Stimulated activated naive B cell treated with anti-CD40 and anti-IgM and Interleukin-4, amounts not matched to agents 10 μg/mL and 1 μg/mL and 100 μg/mL, for 72 hours (primary cell): ENCODE measurements around the gene E2F3.
A peak's percentile ranks its signal among the peaks of the same experiment; 100 is the strongest.

Source experiments
- ATAC-seq, 2 donors: fragments of 150-1000 bp; cut with Tn5 transposase; replicated peaks; 2 replicates each; pipeline ENCODE4 v1.10.0; 2021; ENCODE audit warnings: moderate library complexity in 1 of 2
- DNase-seq: peaks from one replicate; pipeline ENCODE4 v3.0.0; 2021
- H3K27ac Mint-ChIP-seq: one replicate; pipeline ENCODE4 v1.8.0; 2022; ENCODE audit warnings: mild to moderate bottlenecking, mixed read lengths
- H3K27me3 Mint-ChIP-seq, 2 donors: one replicate each; pipeline ENCODE4 v1.8.0; 2022; ENCODE audit warnings: mixed read lengths in 2 of 2
- H3K36me3 Mint-ChIP-seq, 2 donors: one replicate each; pipeline ENCODE4 v1.8.0; 2022; ENCODE audit warnings: mixed read lengths in 2 of 2, mild to moderate bottlenecking in 1 of 2
- H3K4me1 Mint-ChIP-seq, 2 donors: one replicate each; pipeline ENCODE4 v1.8.0; 2022; ENCODE audit warnings: mixed read lengths in 2 of 2, mild to moderate bottlenecking in 1 of 2
- H3K4me3 Mint-ChIP-seq, 2 donors: one replicate each; pipeline ENCODE4 v1.8.0; 2022; ENCODE audit warnings: mild to moderate bottlenecking in 2 of 2, mixed read lengths in 2 of 2, moderate library complexity in 1 of 2
- H3K9me3 Mint-ChIP-seq, 2 donors: one replicate each; pipeline ENCODE4 v1.8.0; 2022; ENCODE audit warnings: mixed read lengths in 2 of 2, mild to moderate bottlenecking in 1 of 2

The E2F3 gene

DNA sequence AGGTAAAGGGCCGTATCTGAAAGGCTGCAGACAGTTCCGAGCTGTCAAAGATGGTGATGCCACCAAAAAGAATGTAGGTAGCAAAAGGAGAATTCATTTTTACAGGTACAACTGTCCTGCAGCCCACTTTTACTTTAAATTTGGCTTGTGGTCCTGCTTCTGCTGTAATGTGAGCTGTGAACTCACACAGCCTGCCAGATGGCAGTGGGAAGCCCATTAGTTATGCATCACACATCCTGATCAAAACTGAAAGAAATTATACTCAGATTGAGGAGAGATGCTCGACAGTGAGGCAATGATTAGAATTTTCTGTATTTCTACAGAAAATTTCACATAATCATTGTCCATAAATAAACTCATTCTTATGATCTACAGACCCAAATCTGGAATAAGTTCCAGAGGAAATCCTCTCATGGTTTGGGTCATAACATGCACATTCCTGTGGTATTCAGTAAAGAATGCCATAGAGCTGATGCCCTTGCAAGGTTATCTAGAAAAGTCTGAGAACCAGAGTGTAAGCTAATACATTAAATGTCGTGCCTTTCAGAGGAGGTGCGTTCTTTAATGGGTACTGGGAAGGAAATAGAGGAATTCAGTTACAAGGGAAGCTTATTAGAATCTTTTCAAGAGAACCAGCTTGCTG is 23.9 kb upstream of the E2F3 start:
- no peak for DNase-seq

DNA sequence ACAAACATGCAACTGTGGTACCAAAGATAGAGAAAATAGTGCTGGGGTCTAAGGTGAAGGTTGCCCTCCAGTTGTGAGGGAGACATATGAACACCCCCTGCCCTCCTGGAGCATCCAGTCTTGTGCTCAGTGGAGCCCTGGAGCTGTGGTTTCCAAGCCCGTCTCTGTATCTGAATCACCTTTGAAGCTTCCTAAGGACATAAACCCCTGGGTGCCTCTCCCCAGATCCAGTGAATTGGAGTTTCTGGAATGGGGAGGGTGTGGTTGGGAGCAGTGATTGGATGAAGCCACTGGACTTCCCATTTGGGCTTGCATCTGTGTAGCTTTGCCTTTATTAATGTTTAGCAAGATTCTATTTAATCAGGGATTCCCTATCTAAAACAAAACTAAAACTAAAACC is 22.4 kb upstream of the E2F3 start:
- Mint-ChIP-seq H3K4me1 (peaks cover 4 to 14% of the 10 kb centered on the region in 2 donors), H3K27me3 (no peaks in the 10 kb centered on the region), H3K36me3 (no peaks in the 10 kb centered on the region), H3K27ac (no peak overlapping the region), H3K9me3 (no peaks in the 10 kb centered on the region), H3K4me3 (no peak overlapping the region)
- ATAC-seq (no peak), DNase-seq (no peak)

More for the DNA sequence above, 23.9 kb upstream of the E2F3 start:
- no peak overlapping the region for H3K4me3 Mint-ChIP-seq
- no peaks in the 10 kb centered on the region for H3K36me3 Mint-ChIP-seq
- no peaks in the 10 kb centered on the region for H3K9me3 Mint-ChIP-seq
- peak; percentile 71 to 75 for ATAC-seq
- H3K27me3 Mint-ChIP-seq = no peaks in the 10 kb centered on the region
- H3K4me1 Mint-ChIP-seq = peaks cover 4 to 14% of the 10 kb centered on the region in 2 donors
- no peak overlapping the region for H3K27ac Mint-ChIP-seq

DNA sequence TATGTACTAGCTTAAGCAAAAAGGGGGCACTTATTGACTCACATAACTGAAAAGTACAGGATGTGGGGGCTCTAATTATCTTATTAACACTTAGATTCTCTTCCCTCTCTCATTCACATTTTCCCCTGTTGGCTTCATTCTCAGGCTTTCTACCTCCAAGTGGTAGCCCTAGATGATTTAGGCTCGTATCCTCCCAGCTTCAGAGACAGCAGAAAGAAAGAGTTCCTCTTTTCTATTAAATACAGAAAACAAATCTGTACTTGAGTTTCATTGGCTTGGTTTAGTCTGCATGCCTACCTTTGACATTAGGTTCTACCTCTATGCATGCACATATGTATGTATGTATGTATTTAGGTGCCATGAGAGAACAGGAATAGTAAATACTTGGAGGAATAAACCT is 15.5 kb upstream of the E2F3 start:
- DNase-seq (no peak), ATAC-seq (no peak)
- no peak overlapping the region for H3K27ac Mint-ChIP-seq
- H3K4me1 Mint-ChIP-seq = no peaks in the 10 kb centered on the region
- H3K36me3 Mint-ChIP-seq = no peaks in the 10 kb centered on the region
- peaks cover 4 to 6% of the 10 kb centered on the region in 2 donors for H3K27me3 Mint-ChIP-seq
- H3K4me3 Mint-ChIP-seq = no peak overlapping the region
- no peaks in the 10 kb centered on the region for H3K9me3 Mint-ChIP-seq

DNA sequence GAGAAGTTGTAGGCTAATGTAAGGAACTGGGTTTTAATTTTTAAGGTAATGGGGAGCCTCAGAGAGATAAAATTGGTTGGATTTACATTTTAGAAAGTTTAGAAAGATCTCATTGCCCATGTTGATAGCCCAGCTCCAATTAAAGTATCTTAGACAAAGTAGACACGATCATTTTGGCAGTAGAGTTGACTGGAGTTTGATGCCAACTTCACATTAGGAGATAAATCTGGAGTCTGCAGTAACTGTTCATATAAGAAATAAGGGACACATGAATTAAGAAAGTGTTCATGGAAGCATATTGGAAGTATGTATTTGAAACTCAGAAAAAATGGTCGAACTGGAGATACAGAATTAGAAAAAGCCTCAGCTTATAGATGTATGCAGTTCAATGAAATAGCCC is 12.6 kb upstream of the E2F3 start:
- Mint-ChIP-seq H3K27ac (no peak overlapping the region), H3K4me3 (no peak overlapping the region)
- ATAC-seq = no peak

DNA sequence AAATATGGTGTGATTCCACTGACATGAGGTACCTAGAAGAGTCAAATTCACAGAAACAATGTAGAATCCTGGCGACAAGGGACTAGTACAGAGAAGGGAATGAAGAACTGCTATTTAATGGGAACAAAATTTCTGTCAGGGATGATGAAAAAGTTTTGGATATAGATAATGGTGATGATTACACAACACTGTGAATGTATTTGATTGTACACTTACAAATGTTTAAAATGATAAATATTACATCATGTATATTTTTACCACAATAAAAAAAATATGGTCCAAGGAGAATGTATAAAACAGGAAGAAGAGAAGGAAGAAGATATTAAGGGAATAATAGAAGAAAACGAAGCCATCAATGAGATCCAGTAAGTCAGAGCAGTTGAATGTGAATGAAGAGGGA is 8.4 kb upstream of the E2F3 start:
- H3K4me3 Mint-ChIP-seq = no peak overlapping the region
- peaks cover 0 to 2% of the 10 kb centered on the region in 2 donors for H3K9me3 Mint-ChIP-seq
- no peaks in the 10 kb centered on the region for H3K36me3 Mint-ChIP-seq
- ATAC-seq = no peak
- DNase-seq = no peak
- no peaks in the 10 kb centered on the region for H3K4me1 Mint-ChIP-seq
- H3K27me3 Mint-ChIP-seq = peaks cover 0 to 6% of the 10 kb centered on the region in 2 donors
- no peak overlapping the region for H3K27ac Mint-ChIP-seq

More for the DNA sequence above, 12.6 kb upstream of the E2F3 start:
- H3K9me3 Mint-ChIP-seq = no peaks in the 10 kb centered on the region
- no peaks in the 10 kb centered on the region for H3K36me3 Mint-ChIP-seq
- H3K4me1 Mint-ChIP-seq = no peaks in the 10 kb centered on the region
- no peak for DNase-seq
- peaks cover 4 to 6% of the 10 kb centered on the region in 2 donors for H3K27me3 Mint-ChIP-seq

DNA sequence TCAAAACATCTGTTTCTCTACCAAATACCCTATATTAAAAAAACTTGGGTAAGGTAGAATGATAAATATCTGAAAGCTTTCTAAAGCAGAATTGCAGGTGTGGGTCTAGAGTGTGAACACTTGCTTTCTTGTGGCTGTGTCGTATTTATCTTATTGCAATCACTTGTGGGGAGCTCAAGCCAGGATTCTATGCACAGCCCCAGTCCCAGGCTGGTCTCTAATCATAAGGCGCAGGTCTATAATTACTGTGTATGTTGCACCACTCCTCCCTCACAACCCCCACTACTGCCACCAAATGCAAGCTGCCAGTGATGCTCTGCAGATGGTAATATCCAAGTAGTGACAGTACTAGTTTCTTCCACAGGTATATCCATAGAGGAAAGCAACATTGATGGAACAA is 2.2 kb upstream of the E2F3 start:
- H3K9me3 Mint-ChIP-seq = peaks cover 0 to 2% of the 10 kb centered on the region in 2 donors
- ATAC-seq = no peak
- no peak overlapping the region for H3K4me3 Mint-ChIP-seq
- no peak overlapping the region for H3K27ac Mint-ChIP-seq
- H3K36me3 Mint-ChIP-seq = peaks cover 2 to 5% of the 10 kb centered on the region in 2 donors
- H3K27me3 Mint-ChIP-seq = no peaks in the 10 kb centered on the region
- DNase-seq = no peak
- H3K4me1 Mint-ChIP-seq = peaks cover 2 to 12% of the 10 kb centered on the region in 2 donors

DNA sequence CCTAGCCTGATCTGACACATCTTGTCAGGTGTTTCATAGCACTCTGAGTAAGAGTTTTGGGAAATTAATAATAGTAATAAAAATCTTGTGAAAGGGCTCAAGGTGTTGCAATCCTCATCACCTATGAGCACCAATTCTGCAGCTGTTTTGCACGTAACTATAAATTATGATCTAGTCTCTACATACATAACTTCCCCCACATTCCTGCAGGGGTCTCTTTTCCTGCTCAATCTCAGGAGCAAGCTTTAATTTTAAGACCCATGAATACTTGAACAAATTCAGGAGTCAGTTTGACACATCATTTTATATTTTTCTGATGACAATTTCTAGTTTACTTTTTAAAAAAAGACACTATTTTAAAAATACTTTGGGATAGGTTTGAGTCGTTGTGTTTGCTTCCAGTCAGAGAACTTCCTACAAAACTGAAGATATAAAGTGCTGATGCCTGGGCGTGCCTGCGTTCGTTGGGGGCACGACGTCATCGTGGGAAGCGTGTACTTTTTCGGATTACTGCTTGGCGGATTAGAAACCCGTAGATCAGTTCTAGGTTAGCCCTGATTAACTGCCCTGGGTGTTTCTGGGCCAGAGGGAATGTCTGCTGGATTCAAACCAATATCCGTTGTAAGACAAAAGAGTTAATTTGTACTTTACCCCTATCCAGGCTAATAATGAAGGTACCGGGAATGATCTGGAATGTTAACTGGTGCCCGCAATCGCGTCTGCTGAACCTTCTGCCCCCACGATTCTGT is 1.0 kb upstream of the E2F3 start:
- H3K27ac Mint-ChIP-seq = peak overlapping the region; percentile 100
- peak overlapping the region; percentile 84 to 99 for H3K4me3 Mint-ChIP-seq
- ATAC-seq (no peak), DNase-seq (peak; percentile 6)
- peaks cover 0 to 2% of the 10 kb centered on the region in 2 donors for H3K9me3 Mint-ChIP-seq
- peaks cover 4 to 16% of the 10 kb centered on the region in 2 donors for H3K4me1 Mint-ChIP-seq
- no peaks in the 10 kb centered on the region for H3K27me3 Mint-ChIP-seq
- H3K36me3 Mint-ChIP-seq = peaks cover 4 to 8% of the 10 kb centered on the region in 2 donors

DNA sequence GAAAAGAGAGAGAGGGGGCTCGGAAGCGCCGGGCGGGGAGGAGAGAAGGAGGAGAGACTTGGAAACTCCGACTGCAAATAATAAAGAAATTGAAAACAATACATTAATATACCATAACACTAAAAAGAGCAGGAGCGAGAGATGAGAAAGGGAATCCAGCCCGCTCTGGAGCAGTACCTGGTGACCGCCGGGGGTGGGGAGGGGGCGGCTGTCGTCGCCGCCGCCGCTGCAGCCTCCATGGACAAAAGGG is 338 bp downstream of the E2F3 start:
- H3K36me3 Mint-ChIP-seq = peaks cover 7 to 11% of the 10 kb centered on the region in 2 donors
- peak overlapping the region; percentile 100 for H3K27ac Mint-ChIP-seq
- DNase-seq = no peak

DNA sequence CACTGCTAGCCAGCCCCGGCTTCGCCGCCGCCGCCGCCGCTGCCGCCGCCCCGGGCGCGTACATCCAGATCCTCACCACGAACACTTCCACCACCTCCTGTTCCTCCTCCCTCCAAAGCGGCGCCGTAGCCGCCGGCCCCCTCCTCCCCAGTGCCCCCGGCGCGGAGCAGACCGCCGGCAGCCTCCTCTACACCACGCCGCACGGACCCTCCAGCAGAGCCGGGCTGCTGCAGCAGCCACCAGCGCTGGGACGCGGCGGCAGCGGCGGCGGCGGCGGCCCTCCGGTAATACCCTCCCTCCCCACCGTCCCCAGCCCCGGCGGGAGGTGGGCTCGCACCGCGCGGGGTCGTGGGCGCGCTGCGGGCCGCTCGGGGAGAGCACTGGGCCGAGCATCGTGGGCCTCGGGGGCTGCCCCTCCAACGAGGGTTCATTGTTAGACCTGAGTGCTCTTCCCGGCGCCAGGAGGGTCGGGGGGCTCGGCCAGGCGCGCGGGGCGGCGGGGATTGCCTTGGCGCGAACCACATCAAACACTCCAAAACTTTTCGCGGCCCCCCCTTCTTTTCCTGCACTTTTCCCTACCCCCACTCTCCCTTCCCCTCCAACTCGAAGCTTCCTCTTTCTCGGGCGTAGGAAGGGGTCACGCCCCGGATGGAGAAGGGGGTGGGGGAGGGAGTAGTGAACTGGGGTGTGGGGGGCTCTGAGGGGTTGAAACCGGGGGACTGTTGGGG is 827 bp downstream of the E2F3 start:
- Mint-ChIP-seq H3K4me3 (peak overlapping the region; percentile 84 to 99), H3K9me3 (peaks cover 0 to 2% of the 10 kb centered on the region in 2 donors), H3K27me3 (no peaks in the 10 kb centered on the region), H3K27ac (peak overlapping the region; percentile 100), H3K4me1 (peaks cover 6 to 26% of the 10 kb centered on the region in 2 donors), H3K36me3 (peaks cover 7 to 16% of the 10 kb centered on the region in 2 donors)
- ATAC-seq = peak; percentile 7 to 12
- DNase-seq = peak; percentile 34

More for the DNA sequence above, 338 bp downstream of the E2F3 start:
- peaks cover 0 to 2% of the 10 kb centered on the region in 2 donors for H3K9me3 Mint-ChIP-seq
- no peaks in the 10 kb centered on the region for H3K27me3 Mint-ChIP-seq
- ATAC-seq = no peak
- H3K4me3 Mint-ChIP-seq = peak overlapping the region; percentile 84 to 99
- peaks cover 6 to 21% of the 10 kb centered on the region in 2 donors for H3K4me1 Mint-ChIP-seq

DNA sequence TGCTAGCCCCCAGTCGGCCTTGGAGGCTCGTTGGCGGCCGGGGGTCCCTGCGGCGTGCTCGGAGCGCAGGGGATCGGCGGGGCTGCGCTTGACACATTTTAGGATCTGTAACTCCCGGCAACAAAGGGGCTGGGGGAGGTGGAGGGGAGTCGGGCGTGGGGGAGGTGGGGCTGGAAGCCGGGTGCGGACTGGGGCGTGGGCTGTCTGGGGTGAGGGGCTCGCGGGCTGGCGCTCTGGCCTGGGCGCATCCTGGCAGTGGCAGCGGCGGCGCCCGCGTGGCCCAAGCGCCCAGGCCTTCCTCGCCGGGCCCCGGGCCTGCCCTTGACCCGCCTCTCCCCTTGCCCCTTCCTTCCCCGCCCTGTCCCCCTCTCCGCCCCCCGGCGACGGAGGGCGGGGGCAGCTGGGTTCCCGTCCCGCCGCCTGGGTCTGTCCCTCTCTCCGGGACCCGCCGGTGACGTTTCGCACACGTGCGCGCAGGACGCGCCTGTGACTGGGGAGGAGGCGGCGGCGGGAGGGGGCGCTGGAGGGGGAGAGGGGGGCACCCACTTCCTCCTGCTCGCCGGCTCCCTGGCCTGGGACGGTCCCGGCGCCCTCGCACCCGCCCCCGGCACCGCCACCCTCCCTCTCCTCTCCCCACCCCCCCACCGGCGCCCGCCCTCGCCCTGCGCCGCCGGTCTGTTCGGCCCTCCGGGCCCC is 1.5 kb downstream of the E2F3 start:
- Mint-ChIP-seq H3K27me3 (no peaks in the 10 kb centered on the region), H3K4me1 (peaks cover 6 to 33% of the 10 kb centered on the region in 2 donors), H3K9me3 (no peaks in the 10 kb centered on the region), H3K36me3 (peaks cover 7 to 20% of the 10 kb centered on the region in 2 donors), H3K27ac (peak overlapping the region; percentile 97), H3K4me3 (peak overlapping the region; percentile 84 to 99)
- peak; percentile 93 for DNase-seq
- ATAC-seq = peak; percentile 62 to 71

DNA sequence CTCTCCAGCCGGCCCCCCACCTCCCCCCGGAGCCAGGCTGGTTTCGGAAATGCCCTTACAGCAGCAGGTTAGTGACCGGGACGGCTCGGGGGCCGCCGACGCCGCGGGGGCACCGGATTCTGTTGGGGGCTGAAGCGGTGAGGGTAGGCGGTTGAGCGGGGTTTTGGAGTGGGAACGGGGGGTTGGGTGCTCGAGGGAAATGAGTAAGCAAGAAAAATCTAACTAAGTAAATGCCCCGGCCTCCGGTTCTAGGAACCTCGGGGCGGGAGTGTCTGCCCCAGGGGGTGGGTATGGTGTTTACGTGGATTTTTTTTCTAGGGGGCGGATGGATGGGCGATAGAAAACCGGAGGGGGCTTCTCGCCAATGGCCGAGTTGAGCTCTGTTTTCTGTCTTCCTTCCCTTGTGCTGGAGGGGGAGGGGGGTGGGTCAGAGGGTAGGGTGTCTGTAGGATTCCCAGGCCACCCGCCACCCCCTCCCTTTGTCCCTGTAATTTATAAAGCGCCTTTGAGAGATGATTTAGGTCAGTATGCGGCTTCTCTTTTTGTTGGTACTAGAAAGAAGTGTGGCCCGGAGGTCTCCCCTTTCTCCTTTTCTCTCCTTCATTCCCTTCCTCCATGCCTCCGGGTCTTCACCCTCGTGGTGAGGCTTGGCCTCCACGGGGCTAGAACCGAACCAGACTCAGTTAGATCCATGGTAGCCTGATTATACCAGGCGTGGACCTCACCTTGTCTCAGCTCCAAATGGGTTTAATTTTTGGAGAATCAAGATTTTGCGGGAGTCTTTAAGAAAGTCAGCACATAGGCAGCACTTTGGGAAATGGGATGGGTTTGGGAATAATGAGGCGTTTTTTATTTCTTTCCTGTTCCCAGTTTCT is 2.3 kb downstream of the E2F3 start:
- Mint-ChIP-seq H3K4me1 (peaks cover 9 to 37% of the 10 kb centered on the region in 2 donors), H3K36me3 (peaks cover 7 to 20% of the 10 kb centered on the region in 2 donors), H3K27me3 (no peaks in the 10 kb centered on the region), H3K27ac (peak overlapping the region; percentile 97), H3K9me3 (no peaks in the 10 kb centered on the region), H3K4me3 (peak overlapping the region; percentile 84 to 99)
- peak; percentile 19 to 23 for ATAC-seq
- DNase-seq = peak; percentile 70

DNA sequence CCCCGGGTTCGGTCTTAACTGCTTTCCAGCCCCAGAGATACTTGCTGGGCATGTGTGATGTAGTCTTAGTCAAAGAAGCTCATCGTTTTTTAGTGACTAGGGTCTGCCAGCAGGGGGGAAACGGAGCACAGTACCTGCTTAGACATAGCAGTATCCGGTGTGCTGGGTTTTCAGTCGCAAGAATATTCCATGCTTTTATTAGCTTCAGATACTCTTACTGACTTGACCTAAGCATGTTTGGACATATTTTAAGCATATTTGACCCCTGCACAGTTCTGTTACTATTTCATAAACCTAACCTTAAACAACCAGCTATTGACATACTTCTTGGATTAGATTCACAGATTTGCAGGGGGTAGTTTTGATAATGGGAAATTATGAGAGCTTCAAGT is 3.0 kb downstream of the E2F3 start:
- H3K36me3 Mint-ChIP-seq = peaks cover 7 to 20% of the 10 kb centered on the region in 2 donors
- DNase-seq (peak; percentile 52), ATAC-seq (peak in 1 of 2 donors; percentile 26)
- peak overlapping the region; percentile 97 for H3K27ac Mint-ChIP-seq
- peaks cover 10 to 43% of the 10 kb centered on the region in 2 donors for H3K4me1 Mint-ChIP-seq
- H3K27me3 Mint-ChIP-seq = no peaks in the 10 kb centered on the region
- no peaks in the 10 kb centered on the region for H3K9me3 Mint-ChIP-seq
- peak overlapping the region; percentile 84 to 99 for H3K4me3 Mint-ChIP-seq

DNA sequence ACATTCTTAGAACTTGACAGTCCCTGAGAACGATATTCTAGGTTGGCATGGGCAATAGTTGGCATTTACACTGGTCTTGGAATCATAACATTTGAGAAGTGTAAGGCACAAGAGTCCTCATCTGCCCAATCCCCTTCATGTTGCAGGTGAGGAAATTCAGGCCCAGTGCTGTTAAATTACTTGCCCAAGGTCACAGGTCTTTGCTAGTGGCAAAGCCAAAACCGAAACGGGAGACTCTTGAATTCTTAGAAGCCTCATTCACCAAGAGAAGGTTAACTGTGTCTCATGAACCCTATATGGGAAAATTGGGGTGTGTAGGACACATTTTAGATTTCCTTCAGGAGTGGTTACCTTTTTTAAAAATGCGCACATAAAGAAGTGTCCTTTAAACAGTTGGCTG is 7.2 kb downstream of the E2F3 start:
- ATAC-seq (no peak), DNase-seq (no peak)
- Mint-ChIP-seq H3K4me1 (peaks cover 25 to 72% of the 10 kb centered on the region in 2 donors), H3K9me3 (no peaks in the 10 kb centered on the region), H3K36me3 (peaks cover 29 to 37% of the 10 kb centered on the region in 2 donors), H3K27me3 (no peaks in the 10 kb centered on the region), H3K27ac (peak overlapping the region; percentile 31), H3K4me3 (peak overlapping the region; percentile 44 to 67)
